ENCODE data around the gene DGKG.

DGKG gene

GRCh38 chr3:186117521-186118134 is 244.4 kb downstream of the DGKG start:
- Mint-ChIP-seq H3K27me3 (peaks cover 76% of the 10 kb centered on the region), H3K4me1 (ENCODE audit: low read depth) (no peaks in the 10 kb centered on the region), H3K27ac (no peak overlapping the region), H3K4me3 (no peak overlapping the region), H3K36me3 (ENCODE audit: low read depth) (no peaks in the 10 kb centered on the region), H3K9me3 (no peaks in the 10 kb centered on the region)

- Mint-ChIP-seq H3K4me1 (ENCODE audit: low read depth) (peaks cover 10% of the 10 kb centered on the region), H3K27ac (no peak overlapping the region), H3K9me3 (no peaks in the 10 kb centered on the region), H3K4me3 (no peak overlapping the region), H3K27me3 (peaks cover 84% of the 10 kb centered on the region), H3K36me3 (ENCODE audit: low read depth) (no peaks in the 10 kb centered on the region)
Measured at GRCh38 chr3:186115239-186115996, 246.6 kb downstream of the DGKG start.

DNA sequence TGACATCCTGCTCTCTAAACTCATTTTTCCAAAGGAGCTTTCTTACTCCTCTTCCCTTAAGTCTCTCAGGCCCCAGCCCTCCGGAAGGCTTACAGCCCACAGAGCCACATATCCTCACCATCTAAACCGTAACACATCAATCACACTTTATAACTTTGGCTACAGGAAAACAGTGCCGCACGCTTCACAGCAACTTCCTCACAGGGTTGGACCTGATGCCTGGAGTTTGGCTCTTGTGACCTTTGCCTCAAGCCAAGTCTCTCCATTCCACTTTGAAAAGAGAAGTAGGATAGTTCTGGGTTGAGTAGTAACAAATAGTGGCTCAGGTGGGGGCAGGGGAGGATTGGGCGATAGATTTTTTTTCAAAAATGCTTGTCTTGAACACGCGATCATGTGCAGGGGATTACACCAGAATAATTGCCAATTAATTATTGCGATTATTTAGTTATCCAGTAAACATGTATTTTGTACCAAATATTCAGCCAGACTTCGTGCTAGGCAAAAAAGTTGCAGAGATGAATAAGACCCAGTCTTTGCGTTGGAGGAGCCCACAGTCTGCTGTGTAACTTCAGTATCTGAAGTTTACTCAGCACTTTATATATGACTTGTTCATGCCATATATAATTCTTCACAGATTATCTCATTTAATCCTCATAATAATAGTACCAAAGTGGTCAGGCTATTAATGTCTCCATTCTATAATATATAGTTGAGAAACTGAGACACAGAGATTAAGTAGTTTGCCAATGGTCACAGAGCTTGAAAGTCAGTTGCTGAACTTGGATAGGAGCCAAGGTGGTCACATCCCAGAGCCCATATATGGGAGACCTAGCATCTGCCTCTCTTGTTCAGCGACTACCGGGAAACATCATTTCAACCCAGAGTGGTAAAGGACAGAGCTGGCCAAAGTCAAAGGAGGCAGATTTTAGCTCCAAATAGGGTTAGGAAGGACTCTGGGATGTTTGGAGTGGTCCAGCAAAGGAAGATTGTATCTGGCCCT is 250.8 kb downstream of the DGKG start:
- Mint-ChIP-seq H3K4me1 (ENCODE audit: low read depth) (peaks cover 41% of the 10 kb centered on the region), H3K9me3 (no peaks in the 10 kb centered on the region), H3K4me3 (peak overlapping the region; percentile 3), H3K27me3 (peaks cover 84% of the 10 kb centered on the region), H3K27ac (no peak overlapping the region), H3K36me3 (ENCODE audit: low read depth) (no peaks in the 10 kb centered on the region)

DNA sequence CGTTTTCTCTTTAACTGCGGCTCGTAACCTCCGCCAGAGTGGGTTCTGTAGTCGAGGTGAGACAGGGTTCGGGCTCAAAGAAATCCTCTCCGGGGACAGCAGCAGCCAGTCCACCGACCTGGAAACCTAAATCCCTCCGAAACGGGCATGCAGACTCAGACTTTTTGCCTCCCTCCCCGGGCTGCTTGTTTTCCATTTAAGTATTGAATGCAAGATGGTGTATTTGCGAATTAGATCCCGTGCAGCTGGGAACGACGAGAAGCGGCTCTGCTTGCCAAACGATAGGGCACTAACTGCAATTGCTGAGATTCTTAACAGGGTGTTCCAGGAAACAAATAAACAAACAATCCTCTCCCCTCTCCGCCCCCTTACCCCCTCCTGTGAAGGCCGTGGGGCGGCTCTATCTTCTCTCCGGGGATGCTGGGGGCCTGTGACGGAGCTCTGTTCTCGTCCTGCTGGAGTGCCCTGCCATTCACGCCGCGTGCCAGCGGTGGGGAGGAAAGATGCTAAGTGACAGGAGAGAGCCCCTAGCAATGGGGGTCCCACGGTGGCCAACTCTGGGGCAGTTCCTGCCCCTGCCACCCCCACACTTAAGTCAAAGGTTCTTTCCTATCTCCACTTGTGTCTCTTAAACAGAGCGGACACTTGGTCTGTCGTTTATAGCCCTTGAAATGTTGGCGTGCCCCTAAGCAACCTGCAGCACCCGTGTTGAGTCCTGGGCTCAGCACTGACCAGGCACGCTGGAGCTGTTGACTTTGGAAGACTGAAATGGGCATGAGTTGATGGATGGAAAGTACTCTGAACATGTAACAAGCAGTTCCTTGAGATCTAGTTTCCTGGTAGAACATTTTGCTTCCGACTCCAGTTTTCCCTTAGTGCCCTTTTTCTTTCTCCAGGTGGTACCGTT is 251.9 kb downstream of the DGKG start:
- Mint-ChIP-seq H3K36me3 (ENCODE audit: low read depth) (no peaks in the 10 kb centered on the region), H3K27ac (no peak overlapping the region), H3K4me1 (ENCODE audit: low read depth) (peaks cover 41% of the 10 kb centered on the region), H3K27me3 (peaks cover 84% of the 10 kb centered on the region), H3K9me3 (no peaks in the 10 kb centered on the region), H3K4me3 (peak overlapping the region; percentile 89)

GRCh38 chr3:186108941-186109865 is 252.8 kb downstream of the DGKG start, which contains the start of gene ETV5:
TSS of gene ETV5 (minus strand) at chr3:186109089. CDS start at chr3:186105868, 3,221 bp downstream.
- Mint-ChIP-seq H3K27ac (peak within 1 kb of the TSS; percentile 47), H3K27me3 (peaks cover 83% of the 10 kb centered on the region), H3K36me3 (ENCODE audit: low read depth) (no peaks in the 10 kb centered on the region), H3K9me3 (no peaks in the 10 kb centered on the region), H3K4me1 (ENCODE audit: low read depth) (peaks cover 41% of the 10 kb centered on the region), H3K4me3 (peak within 1 kb of the TSS; percentile 89)

DNA sequence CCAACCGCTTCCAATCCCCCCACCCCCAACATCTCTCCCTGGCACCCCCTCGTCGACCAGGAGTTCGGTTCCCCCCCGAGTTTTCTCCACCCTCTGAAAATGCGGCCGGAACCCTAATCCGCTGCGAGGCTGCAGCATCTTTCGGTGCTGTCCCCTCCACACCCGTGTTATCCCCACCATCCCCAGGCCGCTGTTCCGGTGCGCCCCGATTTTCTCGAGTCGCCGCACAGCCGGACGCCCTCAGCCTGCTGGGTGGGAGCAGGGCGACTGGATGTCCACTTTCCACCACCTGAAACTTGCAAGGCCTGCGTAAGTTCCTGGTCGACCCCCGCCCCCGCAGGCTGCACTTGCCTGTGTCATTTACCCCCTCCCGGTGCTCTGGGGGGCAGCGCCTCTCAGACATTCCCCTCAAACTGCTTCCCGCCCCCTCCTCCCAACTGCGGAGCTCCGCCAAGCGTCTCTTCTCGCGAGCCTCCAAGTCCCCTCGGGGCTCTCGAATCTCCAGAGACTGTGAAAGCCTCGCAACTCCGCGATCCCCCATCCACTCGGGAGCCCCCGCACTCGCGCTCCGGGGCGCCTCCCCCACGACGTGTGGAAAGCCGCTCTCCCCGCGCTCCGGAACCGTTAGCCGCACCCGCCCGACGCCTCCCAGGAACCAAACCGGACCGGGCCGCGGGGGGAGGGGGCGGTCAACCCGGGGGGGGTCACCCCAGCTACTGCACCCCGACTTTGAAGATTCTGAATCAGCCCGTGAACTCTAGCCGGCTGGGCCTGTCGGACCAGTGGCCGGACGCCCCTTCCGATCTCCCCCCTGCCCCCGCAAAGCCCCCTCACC is 253.7 kb downstream of the DGKG start:
- Mint-ChIP-seq H3K4me3 (peak overlapping the region; percentile 89), H3K36me3 (ENCODE audit: low read depth) (no peaks in the 10 kb centered on the region), H3K27me3 (peaks cover 78% of the 10 kb centered on the region), H3K27ac (peak overlapping the region; percentile 36), H3K4me1 (ENCODE audit: low read depth) (peaks cover 41% of the 10 kb centered on the region), H3K9me3 (no peaks in the 10 kb centered on the region)

DNA sequence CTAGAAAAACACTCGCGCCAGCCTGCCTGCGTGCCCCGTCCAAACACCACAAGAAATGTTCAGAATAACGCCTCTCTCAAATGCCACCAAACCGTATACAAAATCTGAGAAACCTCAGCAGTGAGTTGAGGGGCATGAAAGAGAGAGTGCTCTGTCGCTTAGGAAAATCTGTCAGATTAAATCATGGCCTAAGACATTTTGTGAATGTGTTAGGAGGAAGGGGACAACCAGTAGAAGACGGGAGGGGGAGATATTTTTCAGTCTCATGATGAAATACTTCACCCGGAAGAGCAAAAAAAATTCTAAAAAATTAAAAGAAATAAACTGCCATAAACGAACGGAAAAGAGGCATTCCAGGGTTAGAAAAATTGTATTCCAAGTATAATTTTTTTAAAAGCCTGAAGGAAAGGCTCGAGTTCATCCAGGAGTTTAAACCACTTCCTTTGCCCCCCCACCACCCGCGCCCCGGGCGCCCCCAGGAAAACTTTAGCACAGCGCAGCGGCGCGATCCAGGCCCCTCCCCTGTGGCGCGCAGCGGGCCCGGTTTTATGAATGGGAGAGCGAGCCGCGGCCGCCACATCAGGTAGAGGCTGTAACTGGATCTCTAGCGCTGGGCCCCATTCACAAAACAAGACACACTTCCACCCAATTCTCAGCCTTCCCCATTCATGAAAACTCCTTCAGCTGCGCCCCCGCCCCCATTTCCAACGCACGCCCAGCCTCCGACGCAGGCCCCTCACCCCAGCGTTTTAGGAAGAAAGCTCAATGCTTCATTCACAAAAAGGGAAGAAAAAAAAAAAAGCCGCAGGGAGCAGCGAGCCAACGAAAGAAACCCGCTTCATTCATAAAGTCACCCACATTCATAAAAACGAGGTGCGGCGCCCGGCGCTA is 254.6 kb downstream of the DGKG start:
- Mint-ChIP-seq H3K36me3 (ENCODE audit: low read depth) (no peaks in the 10 kb centered on the region), H3K9me3 (no peaks in the 10 kb centered on the region), H3K27me3 (peaks cover 75% of the 10 kb centered on the region), H3K4me1 (ENCODE audit: low read depth) (peaks cover 41% of the 10 kb centered on the region), H3K4me3 (peak overlapping the region; percentile 89), H3K27ac (peak overlapping the region; percentile 36)

GRCh38 chr3:186105543-186105942 is 256.5 kb downstream of the DGKG start:
- no peak overlapping the region for H3K27ac Mint-ChIP-seq
- H3K9me3 Mint-ChIP-seq: no peaks in the 10 kb centered on the region
- H3K36me3 Mint-ChIP-seq (ENCODE audit: low read depth): no peaks in the 10 kb centered on the region
- H3K27me3 Mint-ChIP-seq: peaks cover 65% of the 10 kb centered on the region
- H3K4me3 Mint-ChIP-seq: no peak overlapping the region
- H3K4me1 Mint-ChIP-seq (ENCODE audit: low read depth): peaks cover 33% of the 10 kb centered on the region

- no peaks in the 10 kb centered on the region for H3K9me3 Mint-ChIP-seq
- peaks cover 12% of the 10 kb centered on the region for H3K4me1 Mint-ChIP-seq (ENCODE audit: low read depth)
- no peak overlapping the region for H3K27ac Mint-ChIP-seq
- no peaks in the 10 kb centered on the region for H3K36me3 Mint-ChIP-seq (ENCODE audit: low read depth)
- H3K4me3 Mint-ChIP-seq: no peak overlapping the region
- H3K27me3 Mint-ChIP-seq: peaks cover 75% of the 10 kb centered on the region
Measured at GRCh38 chr3:186102687-186103086, 259.3 kb downstream of the DGKG start.

- H3K4me3 Mint-ChIP-seq: no peak overlapping the region
- H3K27ac Mint-ChIP-seq: no peak overlapping the region
- no peaks in the 10 kb centered on the region for H3K36me3 Mint-ChIP-seq (ENCODE audit: low read depth)
- peaks cover 4% of the 10 kb centered on the region for H3K4me1 Mint-ChIP-seq (ENCODE audit: low read depth)
- peaks cover 78% of the 10 kb centered on the region for H3K27me3 Mint-ChIP-seq
- H3K9me3 Mint-ChIP-seq: no peaks in the 10 kb centered on the region
Measured at GRCh38 chr3:186100398-186100797, 261.6 kb downstream of the DGKG start.

GRCh38 chr3:186099178-186099577 is 262.9 kb downstream of the DGKG start:
- H3K27ac Mint-ChIP-seq: no peak overlapping the region
- peaks cover 81% of the 10 kb centered on the region for H3K27me3 Mint-ChIP-seq
- H3K4me1 Mint-ChIP-seq (ENCODE audit: low read depth): peaks cover 4% of the 10 kb centered on the region
- H3K36me3 Mint-ChIP-seq (ENCODE audit: low read depth): no peaks in the 10 kb centered on the region
- no peaks in the 10 kb centered on the region for H3K9me3 Mint-ChIP-seq
- no peak overlapping the region for H3K4me3 Mint-ChIP-seq

DNA sequence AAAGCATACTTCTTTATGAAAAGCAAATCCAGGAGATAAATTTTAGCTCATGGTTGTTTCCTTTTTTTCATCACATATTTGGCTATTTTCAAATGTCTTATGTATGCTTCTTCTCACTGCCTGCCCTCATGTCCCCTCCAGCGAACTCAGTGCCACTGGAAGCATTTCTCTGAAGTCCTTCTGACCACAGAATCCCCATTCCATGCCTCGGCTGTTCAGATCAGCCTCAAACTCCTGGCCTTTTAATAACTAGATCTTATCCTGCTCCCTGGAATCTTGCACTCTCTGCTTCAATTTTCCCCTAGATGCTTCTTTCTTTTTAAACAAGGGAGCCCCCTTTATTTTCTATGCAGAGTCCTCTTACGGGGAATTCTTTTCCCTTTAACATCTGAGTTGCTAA is 263.3 kb downstream of the DGKG start:
- H3K4me3 Mint-ChIP-seq: no peak overlapping the region
- H3K36me3 Mint-ChIP-seq (ENCODE audit: low read depth): no peaks in the 10 kb centered on the region
- no peak overlapping the region for H3K27ac Mint-ChIP-seq
- peaks cover 4% of the 10 kb centered on the region for H3K4me1 Mint-ChIP-seq (ENCODE audit: low read depth)
- H3K27me3 Mint-ChIP-seq: peaks cover 82% of the 10 kb centered on the region
- H3K9me3 Mint-ChIP-seq: no peaks in the 10 kb centered on the region

Data from stimulated activated naive CD8-positive, alpha-beta T cell treated with anti-CD3 and anti-CD28 coated beads, Interleukin-15, Interleukin-2, amounts not matched to agents 100 ng/mL and 50 ng/mL, for 24 hours (primary cell).